Islet precursor cell (in vitro differentiated cells): ENCODE measurements around the gene NLGN2.

Source experiments
- DNase-seq: peaks from one replicate; pipeline ENCODE4 v3.0.0-alpha.2; 2018

Gene NLGN2

GRCh38 chr17:7414837-7415236, 7.2 kb downstream of the NLGN2 start:
- no peak for DNase-seq

GRCh38 chr17:7415784-7416183, 8.1 kb downstream of the NLGN2 start:
- no peak for DNase-seq

- no peak for DNase-seq
These were observed 8.7 kb downstream of the NLGN2 start for GRCh38 chr17:7416323-7416722.

GRCh38 chr17:7417056-7417655, 9.5 kb downstream of the NLGN2 start:
- no peak for DNase-seq

- DNase-seq, result no peak
These were observed 11.0 kb downstream of the NLGN2 start for GRCh38 chr17:7418472-7419152.

- DNase-seq, result no peak
These were observed 12.4 kb downstream of the NLGN2 start, which contains the start of gene SPEM1 for GRCh38 chr17:7419819-7420610. Gene SPEM1, plus strand, starts transcription at chr17:7420324. Its CDS starts 61 bp downstream, at chr17:7420385.

- no peak for DNase-seq
These were observed 13.5 kb downstream of the NLGN2 start for GRCh38 chr17:7421186-7421585.

- no peak for DNase-seq
These were observed 16.0 kb downstream of the NLGN2 start for GRCh38 chr17:7423679-7424078.

- no peak for DNase-seq
These were observed 17.7 kb downstream of the NLGN2 start, which contains the start of gene SPEM2 for GRCh38 chr17:7425316-7425715. Gene SPEM2, plus strand, starts transcription at chr17:7425616. Its CDS starts 73 bp downstream, at chr17:7425689.

- no peak for DNase-seq
These were observed 18.1 kb downstream of the NLGN2 start for GRCh38 chr17:7425756-7426155.

GRCh38 chr17:7426203-7426863, 18.7 kb downstream of the NLGN2 start:
- DNase-seq, result no peak

- no peak for DNase-seq
These were observed 19.3 kb downstream of the NLGN2 start for GRCh38 chr17:7426896-7427489.

GRCh38 chr17:7427549-7427948, 19.9 kb downstream of the NLGN2 start:
- DNase-seq, result no peak

GRCh38 chr17:7428557-7428956, 20.9 kb downstream of the NLGN2 start, which contains the start of gene SPEM3:
Gene SPEM3, plus strand, starts transcription at chr17:7428857. Its CDS starts 46 bp downstream, at chr17:7428903.
- no peak for DNase-seq

- no peak for DNase-seq
These were observed 22.1 kb downstream of the NLGN2 start for GRCh38 chr17:7429722-7430121.

- DNase-seq, result no peak
These were observed 23.6 kb downstream of the NLGN2 start for GRCh38 chr17:7431231-7431630.

- no peak for DNase-seq
These were observed 24.7 kb downstream of the NLGN2 start for GRCh38 chr17:7432296-7432695.

GRCh38 chr17:7435676-7436555, 28.3 kb downstream of the NLGN2 start:
- DNase-seq, result peak; percentile 90

GRCh38 chr17:7436556-7437368, 29.1 kb downstream of the NLGN2 start:
- peak; percentile 96 for DNase-seq

GRCh38 chr17:7437369-7437863, 29.8 kb downstream of the NLGN2 start:
- peak; percentile 49 for DNase-seq
